Activated naive CD8-positive, alpha-beta T cell (primary cell): ENCODE data around the gene FAM20C.

Source experiments
- H3K27ac Mint-ChIP-seq: one replicate; pipeline ENCODE4 v1.8.0; 2021; ENCODE audit warnings: mixed read lengths
- H3K27me3 Mint-ChIP-seq: one replicate; pipeline ENCODE4 v1.8.0; 2021; ENCODE audit warnings: mixed read lengths
- H3K36me3 Mint-ChIP-seq: one replicate; pipeline ENCODE4 v1.8.0; 2021; ENCODE audit warnings: mixed read lengths
- H3K4me1 Mint-ChIP-seq: one replicate; pipeline ENCODE4 v1.8.0; 2021; ENCODE audit warnings: low read depth, mixed read lengths
- H3K4me3 Mint-ChIP-seq: one replicate; pipeline ENCODE4 v1.8.0; 2021; ENCODE audit warnings: mild to moderate bottlenecking, mixed read lengths
- H3K9me3 Mint-ChIP-seq: one replicate; pipeline ENCODE4 v1.8.0; 2021; ENCODE audit warnings: low read depth, mixed read lengths

The FAM20C gene

GRCh38 chr7:305410-306151 lies 113.2 kb downstream of the FAM20C start:
- no peak overlapping the region for H3K4me3 Mint-ChIP-seq
- H3K36me3 Mint-ChIP-seq = no peaks in the 10 kb centered on the region
- no peaks in the 10 kb centered on the region for H3K9me3 Mint-ChIP-seq
- H3K27me3 Mint-ChIP-seq = peaks cover 4% of the 10 kb centered on the region
- H3K27ac Mint-ChIP-seq = no peak overlapping the region
- H3K4me1 Mint-ChIP-seq = no peaks in the 10 kb centered on the region

GRCh38 chr7:307970-308369 lies 115.6 kb downstream of the FAM20C start:
- no peak overlapping the region for H3K27ac Mint-ChIP-seq
- no peaks in the 10 kb centered on the region for H3K36me3 Mint-ChIP-seq

GRCh38 chr7:309586-310228 lies 117.3 kb downstream of the FAM20C start:
- Mint-ChIP-seq H3K27ac (no peak overlapping the region), H3K4me1 (no peaks in the 10 kb centered on the region), H3K27me3 (peaks cover 9% of the 10 kb centered on the region), H3K36me3 (no peaks in the 10 kb centered on the region), H3K9me3 (no peaks in the 10 kb centered on the region), H3K4me3 (no peak overlapping the region)

More at GRCh38 chr7:307970-308369, 115.6 kb downstream of the FAM20C start:
- H3K4me1 Mint-ChIP-seq = no peaks in the 10 kb centered on the region
- no peaks in the 10 kb centered on the region for H3K9me3 Mint-ChIP-seq
- H3K4me3 Mint-ChIP-seq = no peak overlapping the region
- peaks cover 11% of the 10 kb centered on the region for H3K27me3 Mint-ChIP-seq
